K562 (cell line): Measurements from ENCODE around the gene RAD23B. TPM values are rescaled to one million over a fixed set of nuclear protein-coding genes. Genes with fewer than 3 reads are reported as not detected.

ENCODE experiments used
- ARID1B ChIP-seq: fragments of 450-650 bp; IDR thresholded peaks from 2 replicates; pipeline ENCODE4 v1.6.1; 2016; ENCODE audit warnings: antibody characterized with exemption, mild to moderate bottlenecking, inconsistent platforms
- BCOR ChIP-seq: fragments of 450-650 bp; IDR thresholded peaks from 2 replicates; pipeline ENCODE4 v1.6.1; 2016
- BRF1 ChIP-seq: IDR thresholded peaks from 3 replicates; pipeline ENCODE4 v1.6.1; 2011; ENCODE audit warnings: borderline replicate concordance, mild to moderate bottlenecking; ENCODE audit not compliant: insufficient read length; ENCODE audit errors: extremely low read depth
- ESRRA ChIP-seq: fragments of 450-650 bp; IDR thresholded peaks from 2 replicates; pipeline ENCODE4 v1.6.1; 2014; ENCODE audit warnings: low read depth, mild to moderate bottlenecking, moderate library complexity, borderline replicate concordance
- EZH2 ChIP-seq: IDR thresholded peaks from 2 replicates; pipeline ENCODE4 v1.6.1; 2012; ENCODE audit warnings: low read depth, mild to moderate bottlenecking, inconsistent platforms, low read length, borderline replicate concordance
- FOXJ2 ChIP-seq: fragments of 200-800 bp; sonication (Bioruptor generic); IDR thresholded peaks from 2 replicates; pipeline ENCODE4 v1.6.1; 2016; ENCODE audit warnings: missing genetic modification characterization, missing compliant biosample characterization
- HDAC8 ChIP-seq: fragments of 450-650 bp; IDR thresholded peaks from 2 replicates; pipeline ENCODE4 v1.6.1; 2016; ENCODE audit warnings: mild to moderate bottlenecking, missing genetic modification characterization, moderate library complexity, missing compliant biosample characterization
- HMBOX1 ChIP-seq: sonication (generic); IDR thresholded peaks from 2 replicates; pipeline ENCODE4 v1.6.1; 2016
- IFI16 ChIP-seq: fragments of 250-450 bp; sonication (Bioruptor Pico); IDR thresholded peaks from 2 replicates; pipeline ENCODE4 v2.1.2; 2022; ENCODE audit warnings: mild to moderate bottlenecking, inconsistent platforms
- KDM1A ChIP-seq, 2 experiments: fragments of 450-650 bp; IDR thresholded peaks; 2 replicates each; pipeline ENCODE4 v1.6.1; 2016; ENCODE audit warnings: mild to moderate bottlenecking in 2 of 2
- NR3C1 ChIP-seq: sonication (generic); formaldehyde crosslinking; IDR thresholded peaks from 2 replicates; pipeline ENCODE4 v1.8.1; 2022; ENCODE audit warnings: missing genetic modification reagents
- NR4A1 ChIP-seq, 2 experiments: fragments of 250-450 bp in 1 of 2; fragments of 450-650 bp in 1 of 2; sonication (Bioruptor Pico) in 1 of 2; IDR thresholded peaks; 2 replicates each; pipeline versions ENCODE4 v1.4.0 to v1.6.1; 2016 to 2020; ENCODE audit warnings: mild to moderate bottlenecking in 2 of 2, missing compliant biosample characterization in 1 of 2, missing genetic modification characterization in 1 of 2, moderate library complexity in 1 of 2
- PHF21A ChIP-seq: fragments of 450-650 bp; IDR thresholded peaks from 2 replicates; pipeline ENCODE4 v1.6.1; 2017; ENCODE audit warnings: low read depth, borderline replicate concordance
- POLR2G ChIP-seq: fragments of 200-400 bp; formaldehyde crosslinking; IDR thresholded peaks from 2 replicates; pipeline ENCODE4 v1.6.1; 2017; ENCODE audit warnings: low read depth, mild to moderate bottlenecking, antibody characterized with exemption, low read length, moderate library complexity
- SIX5 ChIP-seq, 2 experiments: IDR thresholded peaks; 2 replicates each; pipeline ENCODE4 v1.6.1; 2011; ENCODE audit warnings: low read length in 2 of 2, borderline replicate concordance in 1 of 2, low read depth in 1 of 2, mild to moderate bottlenecking in 1 of 2, moderate library complexity in 1 of 2; ENCODE audit not compliant: insufficient read depth in 1 of 2
- SRSF7 ChIP-seq: fragments of 200-400 bp; formaldehyde crosslinking; optimal IDR thresholded peaks from 2 replicates; pipeline ENCODE3; 2017; ENCODE audit warnings: mild to moderate bottlenecking, low read depth, low read length
- TGIF2 ChIP-seq: sonication (generic); formaldehyde crosslinking; IDR thresholded peaks from 2 replicates; pipeline ENCODE4 v1.8.1; 2022; ENCODE audit warnings: mild to moderate bottlenecking, missing genetic modification reagents, moderate library complexity
- XRCC3 ChIP-seq: fragments of 450-650 bp; IDR thresholded peaks from 2 replicates; pipeline ENCODE4 v1.6.1; 2017; ENCODE audit warnings: mild to moderate bottlenecking, moderate library complexity
- ZKSCAN8 ChIP-seq: fragments of 200-800 bp; sonication (Bioruptor generic); IDR thresholded peaks from 2 replicates; pipeline ENCODE4 v1.6.1; 2016; ENCODE audit warnings: missing genetic modification characterization, missing compliant biosample characterization
- ZNF232 ChIP-seq: sonication (generic); formaldehyde crosslinking; IDR thresholded peaks from 2 replicates; pipeline ENCODE4 v1.8.0; 2022; ENCODE audit warnings: mild to moderate bottlenecking, missing genetic modification reagents
- ZNF316 ChIP-seq: fragments of 450-650 bp; IDR thresholded peaks from 2 replicates; pipeline ENCODE4 v1.6.1; 2016
- polyA plus RNA-seq, 8 experiments: library from polyadenylated mRNA; depleted of rRNA in 4 of 8; stranded (reverse) in 5 of 8; unstranded in 3 of 8; fragments of >200 nt; fragmentation: Nextera tagmentation in 2 of 8; fragmentation: Illumina TruSeq in 1 of 8; extraction: Ambion mirVana in 2 of 8; extraction: Trizol in 1 of 8; gene quantifications; 2 replicates each; pipeline versions ENCODE4 v1.2.1 to v1.2.3, GENCODE V29; 2011 to 2014; ENCODE audit warnings: inconsistent platforms in 1 of 8, missing spikeins in 1 of 8
- total RNA-seq, 7 experiments: library from RNA; depleted of rRNA in 6 of 7; stranded (reverse); fragments of >200 nt in 6 of 7; fragmentation: Illumina TruSeq in 2 of 7; extraction: Trizol in 2 of 7; gene quantifications; 2 replicates each; pipeline versions ENCODE4 v1.2.1 to v1.2.3, GENCODE V29; 2011 to 2021; ENCODE audit warnings: low replicate concordance in 1 of 7
- TF ChIP-seq, protein P1 (sequence below): fragments of 200-400 bp; formaldehyde crosslinking; IDR thresholded peaks from 2 replicates; pipeline ENCODE4 v1.6.1; 2017; ENCODE audit warnings: mild to moderate bottlenecking, low read depth, low read length, moderate library complexity
- TF ChIP-seq, protein P2 (sequence below): fragments of 250-450 bp; sonication (Bioruptor Pico); IDR thresholded peaks from 2 replicates; pipeline ENCODE4 v1.9.0; 2021; ENCODE audit warnings: mild to moderate bottlenecking, inconsistent platforms

Gene RAD23B
- total and polyA plus RNA-seq, 9 of the 15 experiments (the other 6 are each of a cell fraction or from before 2014, with no cell fraction given) = 14.5 to 184 (median 114) TPM

- no peak for TF ChIP-seq ESRRA
- TF ChIP-seq NR4A1 (CRISPR knock-in tag; IDR thresholded peaks at IDR 0.05) = no peak
- TF ChIP-seq NR4A1 (tag; IDR thresholded peaks at IDR 0.05) = 0 out of 2 replicates have a peak, but pooled peaks have one; percentile 48
- TF ChIP-seq SRSF7 = no peak
- TF ChIP-seq ZNF316 = no peak
- TF ChIP-seq, protein P1, sequence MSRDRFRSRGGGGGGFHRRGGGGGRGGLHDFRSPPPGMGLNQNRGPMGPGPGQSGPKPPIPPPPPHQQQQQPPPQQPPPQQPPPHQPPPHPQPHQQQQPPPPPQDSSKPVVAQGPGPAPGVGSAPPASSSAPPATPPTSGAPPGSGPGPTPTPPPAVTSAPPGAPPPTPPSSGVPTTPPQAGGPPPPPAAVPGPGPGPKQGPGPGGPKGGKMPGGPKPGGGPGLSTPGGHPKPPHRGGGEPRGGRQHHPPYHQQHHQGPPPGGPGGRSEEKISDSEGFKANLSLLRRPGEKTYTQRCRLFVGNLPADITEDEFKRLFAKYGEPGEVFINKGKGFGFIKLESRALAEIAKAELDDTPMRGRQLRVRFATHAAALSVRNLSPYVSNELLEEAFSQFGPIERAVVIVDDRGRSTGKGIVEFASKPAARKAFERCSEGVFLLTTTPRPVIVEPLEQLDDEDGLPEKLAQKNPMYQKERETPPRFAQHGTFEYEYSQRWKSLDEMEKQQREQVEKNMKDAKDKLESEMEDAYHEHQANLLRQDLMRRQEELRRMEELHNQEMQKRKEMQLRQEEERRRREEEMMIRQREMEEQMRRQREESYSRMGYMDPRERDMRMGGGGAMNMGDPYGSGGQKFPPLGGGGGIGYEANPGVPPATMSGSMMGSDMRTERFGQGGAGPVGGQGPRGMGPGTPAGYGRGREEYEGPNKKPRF = no peak
- TF ChIP-seq ARID1B = 0 out of 2 replicates have a peak, but pooled peaks have one; percentile 28
- peak; percentile 60 for TF ChIP-seq POLR2G
- no peak for TF ChIP-seq NR3C1 (CRISPR knock-in tag)
- no peak for TF ChIP-seq TGIF2
- no peak for TF ChIP-seq XRCC3
- peak; percentile 97 for TF ChIP-seq HMBOX1
- TF ChIP-seq, protein P2, sequence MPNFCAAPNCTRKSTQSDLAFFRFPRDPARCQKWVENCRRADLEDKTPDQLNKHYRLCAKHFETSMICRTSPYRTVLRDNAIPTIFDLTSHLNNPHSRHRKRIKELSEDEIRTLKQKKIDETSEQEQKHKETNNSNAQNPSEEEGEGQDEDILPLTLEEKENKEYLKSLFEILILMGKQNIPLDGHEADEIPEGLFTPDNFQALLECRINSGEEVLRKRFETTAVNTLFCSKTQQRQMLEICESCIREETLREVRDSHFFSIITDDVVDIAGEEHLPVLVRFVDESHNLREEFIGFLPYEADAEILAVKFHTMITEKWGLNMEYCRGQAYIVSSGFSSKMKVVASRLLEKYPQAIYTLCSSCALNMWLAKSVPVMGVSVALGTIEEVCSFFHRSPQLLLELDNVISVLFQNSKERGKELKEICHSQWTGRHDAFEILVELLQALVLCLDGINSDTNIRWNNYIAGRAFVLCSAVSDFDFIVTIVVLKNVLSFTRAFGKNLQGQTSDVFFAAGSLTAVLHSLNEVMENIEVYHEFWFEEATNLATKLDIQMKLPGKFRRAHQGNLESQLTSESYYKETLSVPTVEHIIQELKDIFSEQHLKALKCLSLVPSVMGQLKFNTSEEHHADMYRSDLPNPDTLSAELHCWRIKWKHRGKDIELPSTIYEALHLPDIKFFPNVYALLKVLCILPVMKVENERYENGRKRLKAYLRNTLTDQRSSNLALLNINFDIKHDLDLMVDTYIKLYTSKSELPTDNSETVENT = no peak
- no peak for TF ChIP-seq SIX5 (IDR thresholded peaks at IDR 0.05; ENCODE audit: borderline replicate concordance in 1 of 2, insufficient read depth in 1 of 2, low read depth in 1 of 2, low read length in 2 of 2)
- TF ChIP-seq PHF21A = no peak
- TF ChIP-seq EZH2 = no peak
- no peak for TF ChIP-seq FOXJ2 (tag)
- no peak for TF ChIP-seq ZKSCAN8 (CRISPR knock-in tag)
- TF ChIP-seq BCOR = no peak
- no peak; a peak in 1 of 4 replicates for TF ChIP-seq KDM1A (IDR thresholded peaks at IDR 0.05)
- TF ChIP-seq IFI16 (CRISPR knock-in tag) = no peak
- peak; percentile 88 for TF ChIP-seq ZNF232 (CRISPR knock-in tag)
- no peak for TF ChIP-seq HDAC8
- TF ChIP-seq BRF1 = no peak
Observed at GRCh38 chr9:107283623-107284616, 841 bp downstream of the RAD23B start (continued).
